OCI-LY7 (cell line): ENCODE results near the gene HMCES. TPM values are rescaled to one million over a fixed set of nuclear protein-coding genes. Genes with fewer than 3 reads are reported as not detected.
A peak's percentile ranks its signal among the peaks of the same experiment; 100 is the strongest.

Experiments used
- BruUV-seq: library from RNA; stranded (reverse); fragments of 400-500 nt; replicated peaks from 2 replicates; lab custom pipeline; 2021; lab: Mats Ljungman, UMichigan
- CTCF ChIA-PET: fragments of 300-600 bp; sonication (Branson Sonifier 250); formaldehyde crosslinking; loops from one replicate; lab custom pipeline; 2022; ENCODE audit warnings: antibody characterized with exemption; ENCODE audit not compliant: unreplicated experiment; lab: Charles Lee
- POLR2A ChIA-PET: fragments of 300-600 bp; sonication (Branson Sonifier 250); formaldehyde crosslinking; loops from one replicate; lab custom pipeline; 2022; ENCODE audit warnings: antibody characterized with exemption; lab: Charles Lee
- DNase-seq: peaks from one replicate; pipeline ENCODE4 v3.0.0-alpha.2; 2015; ENCODE audit warnings: low spot score
- H2AFZ ChIP-seq: fragments of 200-600 bp; sonication (generic), shearing (Covaris generic); 2 replicates; pipeline ENCODE4 v1.6.1; 2014; ENCODE audit warnings: mild to moderate bottlenecking, antibody characterized with exemption, low read length, moderate library complexity
- H3K27ac ChIP-seq: fragments of 200-600 bp; sonication (generic); 2 replicates; pipeline ENCODE4 v1.5.1; 2014; ENCODE audit warnings: mixed run types, low read depth, mild to moderate bottlenecking, moderate library complexity, low read length, inconsistent platforms; ENCODE audit not compliant: poor library complexity, severe bottlenecking
- H3K36me3 ChIP-seq: fragments of 200-600 bp; sonication (generic); 2 replicates; pipeline ENCODE4 v1.6.1; 2014; ENCODE audit warnings: mild to moderate bottlenecking, antibody characterized with exemption, low read length, moderate library complexity, mixed read lengths; ENCODE audit not compliant: insufficient read depth
- H3K4me1 ChIP-seq: fragments of 200-600 bp; sonication (generic); 2 replicates; pipeline ENCODE4 v1.5.1; 2014; ENCODE audit warnings: mild to moderate bottlenecking, low read length; ENCODE audit not compliant: insufficient read depth, poor library complexity, severe bottlenecking
- H3K4me2 ChIP-seq: fragments of 200-600 bp; sonication (generic); 2 replicates; pipeline ENCODE4 v1.6.1; 2014; ENCODE audit warnings: mild to moderate bottlenecking, low read length
- H3K4me3 ChIP-seq: fragments of 200-600 bp; sonication (generic); 2 replicates; pipeline ENCODE4 v1.5.1; 2014; ENCODE audit warnings: mild to moderate bottlenecking, low read depth, low read length; ENCODE audit not compliant: poor library complexity, severe bottlenecking
- H3K79me2 ChIP-seq: fragments of 200-600 bp; sonication (generic); 2 replicates; pipeline ENCODE4 v1.6.1; 2016; ENCODE audit warnings: low read depth, mild to moderate bottlenecking, low read length, moderate library complexity, mixed read lengths; ENCODE audit not compliant: insufficient read depth
- H3K9me2 ChIP-seq: fragments of 200-600 bp; sonication (generic); 2 replicates; pipeline ENCODE4 v1.6.1; 2016; ENCODE audit warnings: mild to moderate bottlenecking, low read length, mixed read lengths; ENCODE audit not compliant: insufficient read depth
- H3K9me3 ChIP-seq: fragments of 200-600 bp; sonication (generic); 2 replicates; pipeline ENCODE4 v1.6.1; 2014; ENCODE audit warnings: mild to moderate bottlenecking, mixed run types, low read length, mixed read lengths
- H4K20me1 ChIP-seq: fragments of 200-600 bp; sonication (generic); 2 replicates; pipeline ENCODE4 v1.6.1; 2014; ENCODE audit warnings: mild to moderate bottlenecking, antibody characterized with exemption, low read length, moderate library complexity, mixed read lengths; ENCODE audit not compliant: insufficient read depth
- EZH2phosphoT487 ChIP-seq: fragments of 200-600 bp; sonication (generic); IDR thresholded peaks from 2 replicates; pipeline ENCODE4 v1.6.1; 2018; ENCODE audit warnings: low read depth, borderline replicate concordance, mild to moderate bottlenecking, mixed run types, antibody characterized with exemption, low read length, moderate library complexity, mixed read lengths
- intact Hi-C: fragments of 100-400 bp; cut with micrococcal nuclease; formaldehyde crosslinking; loops from one replicate; pipeline ENCODE4 v1.10.0; 2022; ENCODE audit not compliant: unreplicated experiment
- total RNA-seq, 2 experiments: library from RNA; depleted of rRNA in 1 of 2; stranded (reverse); fragments of >200 nt in 1 of 2; shearing (Covaris generic) in 1 of 2; gene quantifications; 2 replicates each; pipeline ENCODE4 v1.2.3, GENCODE V29; 2014 to 2022
- TF ChIP-seq, protein P1 (sequence below): fragments of 200-600 bp; sonication (generic); conservative IDR thresholded peaks from 2 replicates; pipeline ENCODE4 v1.5.1; 2014; ENCODE audit warnings: mild to moderate bottlenecking, antibody characterized with exemption, low read length, moderate library complexity, mixed read lengths

Gene HMCES
- total RNA-seq, 2 experiments from 2014 or later = 90.6 to 287 TPM

DNA sequence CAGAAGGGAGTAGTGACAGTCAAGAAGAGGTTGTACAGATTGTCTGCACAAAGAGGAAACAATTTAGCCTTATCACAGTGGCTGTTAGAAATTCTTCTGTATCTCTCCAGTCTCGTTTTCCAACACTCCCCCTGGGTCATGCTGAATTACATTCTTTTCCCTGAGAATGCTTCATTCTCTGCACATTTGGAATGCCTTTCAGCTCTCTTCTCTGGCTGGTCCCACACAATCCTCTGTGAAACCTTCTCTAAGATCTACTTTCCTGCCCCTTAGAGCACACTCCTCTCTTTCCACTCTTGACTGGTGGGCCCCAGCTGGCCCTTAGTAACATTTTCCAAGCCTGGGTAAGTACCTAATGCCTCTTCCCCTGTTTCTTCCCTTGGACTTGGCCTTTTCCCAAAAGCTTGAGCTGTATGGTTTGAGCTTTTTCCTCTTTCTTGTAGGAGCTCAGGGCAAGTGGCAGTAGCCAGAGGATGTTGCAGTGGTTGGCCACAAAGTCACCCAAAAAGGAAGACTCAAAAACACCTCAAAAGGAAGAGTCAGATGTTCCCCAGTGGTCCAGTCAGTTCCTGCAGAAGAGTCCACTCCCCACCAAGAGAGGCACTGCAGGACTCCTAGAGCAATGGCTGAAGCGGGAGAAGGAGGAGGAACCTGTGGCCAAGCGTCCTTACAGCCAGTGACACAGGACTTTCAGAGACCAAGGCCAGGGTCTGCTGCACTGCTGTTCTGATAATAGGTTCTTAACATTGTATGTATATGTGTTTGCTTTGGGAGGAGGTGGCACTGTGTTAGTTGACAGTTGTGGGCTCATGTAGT is 25.7 kb downstream of the HMCES start:
- intact Hi-C loops = no loop called here
- no peak overlapping the region for H2AFZ ChIP-seq
- H3K4me2 ChIP-seq = no peak overlapping the region
- CTCF ChIA-PET = interaction anchor here (0.8 kb wide), 1 partner anchor 12 kb away, joined by 4 read pairs; a partner anchor contains a TSS
- no TSS peak for BruUV-seq
- no peak for DNase-seq
- no peak overlapping the region for H3K27ac ChIP-seq
- H3K4me1 ChIP-seq = no peaks in the 10 kb centered on the region
- H3K9me3 ChIP-seq = no peaks in the 10 kb centered on the region
- no peak for TF ChIP-seq EZH2phosphoT487
- TF ChIP-seq, protein P1, sequence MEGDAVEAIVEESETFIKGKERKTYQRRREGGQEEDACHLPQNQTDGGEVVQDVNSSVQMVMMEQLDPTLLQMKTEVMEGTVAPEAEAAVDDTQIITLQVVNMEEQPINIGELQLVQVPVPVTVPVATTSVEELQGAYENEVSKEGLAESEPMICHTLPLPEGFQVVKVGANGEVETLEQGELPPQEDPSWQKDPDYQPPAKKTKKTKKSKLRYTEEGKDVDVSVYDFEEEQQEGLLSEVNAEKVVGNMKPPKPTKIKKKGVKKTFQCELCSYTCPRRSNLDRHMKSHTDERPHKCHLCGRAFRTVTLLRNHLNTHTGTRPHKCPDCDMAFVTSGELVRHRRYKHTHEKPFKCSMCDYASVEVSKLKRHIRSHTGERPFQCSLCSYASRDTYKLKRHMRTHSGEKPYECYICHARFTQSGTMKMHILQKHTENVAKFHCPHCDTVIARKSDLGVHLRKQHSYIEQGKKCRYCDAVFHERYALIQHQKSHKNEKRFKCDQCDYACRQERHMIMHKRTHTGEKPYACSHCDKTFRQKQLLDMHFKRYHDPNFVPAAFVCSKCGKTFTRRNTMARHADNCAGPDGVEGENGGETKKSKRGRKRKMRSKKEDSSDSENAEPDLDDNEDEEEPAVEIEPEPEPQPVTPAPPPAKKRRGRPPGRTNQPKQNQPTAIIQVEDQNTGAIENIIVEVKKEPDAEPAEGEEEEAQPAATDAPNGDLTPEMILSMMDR = no peak
- H4K20me1 ChIP-seq = no peaks in the 10 kb centered on the region
- no peaks in the 10 kb centered on the region for H3K9me2 ChIP-seq
- POLR2A ChIA-PET = interaction anchor here (0.6 to 1.1 kb wide), 2 partner anchors 11 to 54 kb away, joined by 3 to 4 read pairs; no protein-coding TSS in a partner anchor
- no peak overlapping the region for H3K4me3 ChIP-seq
- no peaks in the 10 kb centered on the region for H3K79me2 ChIP-seq
- H3K36me3 ChIP-seq = peaks cover 79% of the 10 kb centered on the region

DNA sequence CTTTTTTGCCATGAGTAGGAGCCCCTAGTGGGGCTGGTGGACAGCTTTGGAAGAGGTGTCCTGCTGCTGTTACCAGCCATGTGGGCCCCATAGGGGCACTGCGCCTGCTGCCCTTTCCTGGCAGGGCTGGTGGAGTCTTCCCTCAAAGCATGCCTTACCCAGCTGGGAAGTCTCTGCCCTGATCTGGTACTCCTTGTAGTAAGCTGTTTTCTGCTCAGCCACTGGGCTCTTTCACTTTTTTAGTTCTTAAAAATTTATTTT is 26.2 kb downstream of the HMCES start:
- Histone ChIP-seq H3K9me2 (no peaks in the 10 kb centered on the region), H4K20me1 (no peaks in the 10 kb centered on the region), H3K4me3 (no peak overlapping the region), H3K36me3 (peaks cover 75% of the 10 kb centered on the region), H3K27ac (no peak overlapping the region), H3K4me2 (no peak overlapping the region), H3K4me1 (no peaks in the 10 kb centered on the region), H3K79me2 (no peaks in the 10 kb centered on the region), H3K9me3 (no peaks in the 10 kb centered on the region), H2AFZ (no peak overlapping the region)
- DNase-seq = no peak
- TF ChIP-seq, protein P1 = no peak
- no peak for TF ChIP-seq EZH2phosphoT487
- ChIA-PET CTCF (interaction anchor here (0.8 kb wide), 1 partner anchor 11 kb away, joined by 4 read pairs; a partner anchor contains a TSS), POLR2A (interaction anchor here (1.1 kb wide), 1 partner anchor 10 kb away, joined by 3 read pairs; no protein-coding TSS in a partner anchor)
- intact Hi-C loops = no loop called here
- BruUV-seq = TSS peak; percentile 77

DNA sequence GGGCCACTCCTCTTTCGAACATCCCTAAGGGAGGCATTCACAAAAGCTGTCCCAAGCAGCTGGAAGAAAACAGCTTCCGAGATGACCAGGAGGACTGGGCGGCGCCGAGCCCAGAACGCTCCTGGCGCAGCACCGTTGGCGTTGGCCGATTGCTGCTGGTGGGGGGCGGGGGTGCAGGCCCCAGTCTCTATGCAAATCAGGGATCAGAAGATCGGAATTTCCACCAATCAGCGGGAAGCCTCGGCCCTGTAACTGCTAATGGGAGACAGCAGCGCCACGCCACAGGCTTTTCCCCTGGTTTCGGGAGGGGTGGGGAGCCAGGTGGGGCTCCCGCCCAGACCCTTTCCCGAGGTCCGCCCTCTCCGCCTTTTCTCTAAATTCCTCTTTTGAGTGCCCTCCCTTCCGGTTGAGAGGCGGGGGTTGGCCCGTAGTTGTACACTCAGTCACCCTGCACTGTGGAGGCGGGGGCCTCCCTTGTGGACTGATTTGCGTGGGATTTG is 27.0 kb downstream of the HMCES start:
- no TSS peak for BruUV-seq
- H3K9me2 ChIP-seq = no peaks in the 10 kb centered on the region
- H3K4me3 ChIP-seq = no peak overlapping the region
- H3K4me1 ChIP-seq = no peaks in the 10 kb centered on the region
- no peak overlapping the region for H2AFZ ChIP-seq
- H3K9me3 ChIP-seq = no peaks in the 10 kb centered on the region
- peaks cover 75% of the 10 kb centered on the region for H3K36me3 ChIP-seq
- no peak for DNase-seq
- no peaks in the 10 kb centered on the region for H3K79me2 ChIP-seq
- intact Hi-C loops = no loop called here
- ChIA-PET POLR2A (interaction anchor here (0.6 kb wide), 1 partner anchor 233 kb away, joined by 3 read pairs; no protein-coding TSS in a partner anchor), CTCF (no interaction called here)
- TF ChIP-seq, protein P1 = no peak
- no peak for TF ChIP-seq EZH2phosphoT487
- H4K20me1 ChIP-seq = no peaks in the 10 kb centered on the region
- no peak overlapping the region for H3K4me2 ChIP-seq
- no peak overlapping the region for H3K27ac ChIP-seq
